B cell (primary cell): ENCODE data around the gene PREB. TPM values are rescaled to one million over a fixed set of nuclear protein-coding genes. Genes with fewer than 3 reads are reported as not detected.

Experiments used
- ATAC-seq: fragments of 200-7000 bp; cut with Tn5 transposase; one replicate; pipeline ENCODE4 v1.10.0; 2021; ENCODE audit warnings: low read depth, mild to moderate bottlenecking, moderate number of reproducible peaks, moderate library complexity
- CTCF ChIA-PET: fragments of 350-600 bp; sonication (Branson Sonifier 250); formaldehyde crosslinking; loops from one replicate; lab custom pipeline; 2021; ENCODE audit warnings: antibody characterized with exemption, inconsistent platforms; lab: Charles Lee
- POLR2A ChIA-PET: fragments of 350-600 bp; sonication (Branson Sonifier 250); formaldehyde crosslinking; loops from one replicate; lab custom pipeline; 2021; ENCODE audit warnings: antibody characterized with exemption; lab: Charles Lee
- DNase-seq: peaks from one replicate; pipeline ENCODE4 v3.0.0; 2013
- H2AFZ ChIP-seq: 2 replicates; pipeline ENCODE4 v1.6.1; 2012; ENCODE audit warnings: mild to moderate bottlenecking, low read depth, low read length; ENCODE audit not compliant: insufficient read depth, poor library complexity, severe bottlenecking
- H3K27ac ChIP-seq, 2 donors: 1 replicate in 1 of 2; 2 replicates in 1 of 2; pipeline ENCODE4 v1.5.1; 2012 to 2013; ENCODE audit warnings: low read length in 2 of 2, mild to moderate bottlenecking in 2 of 2, moderate library complexity in 1 of 2
- H3K27me3 ChIP-seq, 4 experiments: fragments of 200-600 bp in 1 of 4; sonication (generic) in 1 of 4; replicated peaks in 1 of 4; 1 replicate in 2 of 4; 2 replicates in 2 of 4; pipeline versions ENCODE4 v1.6.1 to v1.7.0; 2013 to 2016; ENCODE audit warnings: low read length in 3 of 4, mild to moderate bottlenecking in 2 of 4, mixed read lengths in 1 of 4, moderate library complexity in 1 of 4; ENCODE audit not compliant: insufficient read depth in 4 of 4, control insufficient read depth in 3 of 4; ENCODE audit errors: control extremely low read depth in 1 of 4
- H3K36me3 ChIP-seq, 2 experiments: replicated peaks in 1 of 2; 1 replicate in 1 of 2; 2 replicates in 1 of 2; pipeline versions ENCODE4 v1.6.1 to v1.7.1; 2013; ENCODE audit warnings: low read length in 1 of 2; ENCODE audit not compliant: insufficient read depth in 2 of 2, control insufficient read depth in 1 of 2; ENCODE audit errors: control extremely low read depth in 1 of 2, extremely low read depth in 1 of 2
- H3K4me1 ChIP-seq, 2 donors: fragments of 200-600 bp in 1 of 2; sonication (generic) in 1 of 2; 1 replicate in 1 of 2; 2 replicates in 1 of 2; pipeline versions ENCODE4 v1.5.1 to v1.6.1; 2013 to 2017; ENCODE audit warnings: low read length in 2 of 2; ENCODE audit not compliant: control insufficient read depth in 2 of 2, insufficient read depth in 2 of 2
- H3K4me2 ChIP-seq: replicated peaks from 2 replicates; pipeline ENCODE3; 2012; ENCODE audit warnings: mild to moderate bottlenecking, low read depth, low read length; ENCODE audit not compliant: poor library complexity, severe bottlenecking
- H3K4me3 ChIP-seq, 5 experiments: fragments of 200-600 bp in 1 of 5; sonication (generic) in 1 of 5; 1 replicate in 3 of 5; 2 replicates in 2 of 5; pipeline versions ENCODE4 v1.5.1 to v1.7.0; 2011 to 2016; ENCODE audit warnings: low read length in 4 of 5, mild to moderate bottlenecking in 4 of 5, low read depth in 2 of 5, control low read depth in 1 of 5, moderate library complexity in 1 of 5; ENCODE audit not compliant: insufficient read depth in 1 of 5; ENCODE audit errors: control extremely low read depth in 1 of 5, extremely low read depth in 1 of 5
- H3K79me2 ChIP-seq: fragments of 200-600 bp; sonication (generic); one replicate; pipeline ENCODE4 v1.6.0; 2016; ENCODE audit warnings: low read length; ENCODE audit not compliant: control insufficient read depth, insufficient read depth
- H3K9ac ChIP-seq: fragments of 200-600 bp; sonication (generic); 2 replicates; pipeline ENCODE4 v1.6.1; 2017; ENCODE audit warnings: mild to moderate bottlenecking, low read length, moderate library complexity
- H3K9me3 ChIP-seq, 3 donors: one replicate each; pipeline versions ENCODE4 v1.6.1 to v1.7.1; 2013; ENCODE audit warnings: low read length in 2 of 3; ENCODE audit not compliant: control insufficient read depth in 2 of 3, insufficient read depth in 1 of 3; ENCODE audit errors: control extremely low read depth in 1 of 3
- H4K20me1 ChIP-seq: 2 replicates; pipeline ENCODE4 v1.6.0; 2012; ENCODE audit warnings: mild to moderate bottlenecking, low read length; ENCODE audit not compliant: insufficient read depth, control insufficient read depth, poor library complexity, severe bottlenecking
- H3K27ac Mint-ChIP-seq: one replicate; pipeline ENCODE4 v1.8.0; 2021; ENCODE audit warnings: mixed read lengths
- H3K27me3 Mint-ChIP-seq: one replicate; pipeline ENCODE4 v1.8.0; 2021; ENCODE audit warnings: mixed read lengths
- H3K4me1 Mint-ChIP-seq: one replicate; pipeline ENCODE4 v1.8.0; 2021; ENCODE audit warnings: mixed read lengths
- H3K4me3 Mint-ChIP-seq: one replicate; pipeline ENCODE4 v1.8.0; 2021; ENCODE audit warnings: mixed read lengths
- H3K9me3 Mint-ChIP-seq: one replicate; pipeline ENCODE4 v1.8.0; 2022; ENCODE audit warnings: mixed read lengths; ENCODE audit not compliant: insufficient read depth
- CTCF ChIP-seq: fragments of 200-600 bp; IDR thresholded peaks from one replicate; pipeline ENCODE4 v1.8.0; 2022; ENCODE audit warnings: antibody characterized with exemption, mild to moderate bottlenecking
- EZH2 ChIP-seq: IDR thresholded peaks from 2 replicates; pipeline ENCODE4 v1.6.1; 2012; ENCODE audit warnings: borderline replicate concordance, low read depth, mild to moderate bottlenecking, moderate library complexity, low read length; ENCODE audit not compliant: insufficient read depth, poor library complexity, severe bottlenecking
- WGBS: methylation state at CpG from one replicate; pipeline ENCODE4 v1.1.5; 2013; ENCODE audit warnings: missing lambda C conversion rate; ENCODE audit not compliant: insufficient coverage; 5-methylcytosine and 5-hydroxymethylcytosine counted together
- intact Hi-C: fragments of 100-400 bp; cut with micrococcal nuclease; formaldehyde crosslinking; loops from one replicate; pipeline ENCODE4 v1.10.0; 2022
- polyA plus RNA-seq: library from polyadenylated mRNA; depleted of rRNA; stranded (reverse); fragments of >200 nt; gene quantifications from 2 replicates; pipeline ENCODE4 v1.2.3, GENCODE V29; 2012
- total RNA-seq, 2 donors: library from RNA; stranded (reverse); fragments of 120-200 nt in 1 of 2; gene quantifications; 1 replicate in 1 of 2; 2 replicates in 1 of 2; pipeline versions ENCODE4 v1.2.3 to v1.2.4, GENCODE V29; 2013 to 2022

The PREB gene
- total and polyA plus RNA-seq, 2 donors (not counting 1 experiment from before 2014, with no cell fraction given): 46.0 to 88.9 TPM

- no peak overlapping the region for H3K4me3 Mint-ChIP-seq
- no peaks in the 10 kb centered on the region for H3K9me3 Mint-ChIP-seq
- intact Hi-C loops: no loop called here
- Histone ChIP-seq H3K4me2 (no peak overlapping the region), H4K20me1 (no peaks in the 10 kb centered on the region), H3K4me3 (no peak overlapping the region), H3K9me3 (no peaks in the 10 kb centered on the region), H3K9ac (no peak overlapping the region), H3K27me3 (peaks cover 0 to 10% (median 4%) of the 10 kb centered on the region in 4 experiments), H3K27ac (no peak overlapping the region), H3K4me1 (peaks cover 3% of the 10 kb centered on the region in 2 donors), H3K79me2 (no peaks in the 10 kb centered on the region), H3K36me3 (no peaks in the 10 kb centered on the region), H2AFZ (no peak overlapping the region)
- H3K27ac Mint-ChIP-seq: no peak overlapping the region
- CTCF ChIA-PET: interaction anchor here (0.9 to 1.0 kb wide), 2 partner anchors 16 to 29 kb away, joined by 3 to 5 read pairs; no protein-coding TSS in a partner anchor
- no peak for TF ChIP-seq CTCF
- no peak for TF ChIP-seq EZH2
- POLR2A ChIA-PET: no interaction called here
- peaks cover 19% of the 10 kb centered on the region for H3K27me3 Mint-ChIP-seq
- ATAC-seq: no peak
- 89% methylated on average over 5 of the region's 8 CpGs for WGBS
- H3K4me1 Mint-ChIP-seq: peaks cover 3% of the 10 kb centered on the region
- no peak for DNase-seq
Observed at GRCh38 chr2:27175330-27175729, 40.9 kb upstream of the PREB start.

- no peak for TF ChIP-seq EZH2
- TF ChIP-seq CTCF: no peak
- CTCF ChIA-PET: interaction anchor here (0.6 kb wide), 1 partner anchor 49 kb away, joined by 3 read pairs; no protein-coding TSS in a partner anchor
- no peak overlapping the region for H3K9ac ChIP-seq
- WGBS: 82% methylated on average over 5 of the region's 6 CpGs
- DNase-seq (no peak), ATAC-seq (no peak)
- H3K4me3 ChIP-seq: no peak overlapping the region
- no peaks in the 10 kb centered on the region for H4K20me1 ChIP-seq
- no peak overlapping the region for H3K27ac ChIP-seq
- H3K4me1 ChIP-seq: peaks cover 7 to 10% of the 10 kb centered on the region in 2 donors
- Mint-ChIP-seq H3K9me3 (no peaks in the 10 kb centered on the region), H3K27me3 (peaks cover 15% of the 10 kb centered on the region), H3K27ac (no peak overlapping the region), H3K4me3 (no peak overlapping the region), H3K4me1 (peaks cover 6% of the 10 kb centered on the region)
- H3K36me3 ChIP-seq: no peaks in the 10 kb centered on the region
- POLR2A ChIA-PET: no interaction called here
- H3K79me2 ChIP-seq: no peaks in the 10 kb centered on the region
- H2AFZ ChIP-seq: no peak overlapping the region
- no peak overlapping the region for H3K4me2 ChIP-seq
- H3K27me3 ChIP-seq: peaks cover 0 to 6% (median 4%) of the 10 kb centered on the region in 4 experiments
- H3K9me3 ChIP-seq: no peaks in the 10 kb centered on the region
- intact Hi-C loops: no loop called here
Observed at GRCh38 chr2:27174638-27175037, 40.2 kb upstream of the PREB start.
